Activated T-helper 1 cell treated with anti-CD3 and anti-CD28 coated beads, Interleukin-2, amount 50 U/mL, for 16 hours (primary cell): ENCODE results near the gene CAP1.
"Not testable (repeated sequence)": the region's sequence is repeated elsewhere in the genome, so short reads cannot be mapped to it uniquely, and the experiment has no call there.

Experiments
- DNase-seq, 2 donors: peaks; one replicate each; pipeline ENCODE4 v3.0.0-alpha.2; 2020; ENCODE audit warnings: low read depth in 1 of 2, low spot score in 1 of 2

CAP1 gene

GRCh38 chr1:40040511-40041465 is at the start of gene CAP1:
TSS of gene CAP1 (plus strand) at chr1:40040729. CDS start at chr1:40059347, 18,618 bp downstream.
- DNase-seq, result peak; percentile 100

GRCh38 chr1:39992234-39992633 is 48.3 kb upstream of the CAP1 start:
- DNase-seq, result no peak

GRCh38 chr1:39992888-39993287 is 47.6 kb upstream of the CAP1 start:
- no peak for DNase-seq

GRCh38 chr1:39995973-39996393 is 44.5 kb upstream of the CAP1 start:
- DNase-seq, result no peak

- no peak for DNase-seq
These were observed 44.0 kb upstream of the CAP1 start for GRCh38 chr1:39996396-39997004.

GRCh38 chr1:40001456-40001855 is 39.1 kb upstream of the CAP1 start:
- no peak for DNase-seq

GRCh38 chr1:40003156-40004093 is 37.1 kb upstream of the CAP1 start:
- DNase-seq, result no peak

GRCh38 chr1:40004857-40005256 is 35.7 kb upstream of the CAP1 start:
- no peak for DNase-seq

GRCh38 chr1:40007481-40008034 is 33.0 kb upstream of the CAP1 start:
- DNase-seq, result not testable (repeated sequence)

GRCh38 chr1:40011198-40011597 is 29.3 kb upstream of the CAP1 start:
- DNase-seq, result no peak

- DNase-seq, result no peak
These were observed 26.2 kb upstream of the CAP1 start for GRCh38 chr1:40014253-40014706.

GRCh38 chr1:40014812-40015594 is 25.5 kb upstream of the CAP1 start:
- no peak for DNase-seq

GRCh38 chr1:40017951-40018575 is 22.5 kb upstream of the CAP1 start:
- no peak for DNase-seq

- DNase-seq, result no peak
These were observed 20.0 kb upstream of the CAP1 start for GRCh38 chr1:40020447-40021085.

- no peak for DNase-seq
These were observed 17.1 kb upstream of the CAP1 start for GRCh38 chr1:40023379-40023944.

- no peak for DNase-seq
These were observed 15.9 kb upstream of the CAP1 start for GRCh38 chr1:40024671-40025070.

- DNase-seq, result no peak
These were observed 12.9 kb upstream of the CAP1 start for GRCh38 chr1:40027647-40028046.

GRCh38 chr1:40029608-40030007 is 10.9 kb upstream of the CAP1 start:
- no peak for DNase-seq
